GM12878 (cell line): Measurements from ENCODE around the gene ST6GALNAC3.

ENCODE experiments used
- CREB1 ChIP-seq: IDR thresholded peaks from 2 replicates; pipeline ENCODE4 v1.6.1; 2012; ENCODE audit warnings: low read depth, mild to moderate bottlenecking, inconsistent platforms
- GABPA ChIP-seq: IDR thresholded peaks from 2 replicates; pipeline ENCODE4 v1.6.1; 2014; ENCODE audit warnings: antibody characterized with exemption, low read depth, mild to moderate bottlenecking, inconsistent platforms
- ZBTB40 ChIP-seq: fragments of 450-650 bp; IDR thresholded peaks from 2 replicates; pipeline ENCODE4 v1.6.1; 2016; ENCODE audit warnings: mild to moderate bottlenecking, moderate library complexity, borderline replicate concordance
- TF ChIP-seq, protein P1 (sequence below): IDR thresholded peaks from 2 replicates; pipeline ENCODE4 v1.6.1; 2011; ENCODE audit warnings: low read depth, low read length, improper control_type of control experiment, borderline replicate concordance
- TF ChIP-seq, protein P2 (sequence below), 3 experiments: IDR thresholded peaks in 2 of 3; conservative IDR thresholded peaks in 1 of 3; 2 replicates each; pipeline ENCODE4 v1.5.1; 2011; ENCODE audit warnings: low read depth in 3 of 3, low read length in 3 of 3, mild to moderate bottlenecking in 3 of 3, control low read depth in 2 of 3, moderate library complexity in 2 of 3, inconsistent platforms in 1 of 3, mixed read lengths in 1 of 3; ENCODE audit not compliant: control insufficient read depth in 2 of 3, insufficient read depth in 1 of 3; ENCODE audit errors: extremely low read depth in 1 of 3

DNA sequence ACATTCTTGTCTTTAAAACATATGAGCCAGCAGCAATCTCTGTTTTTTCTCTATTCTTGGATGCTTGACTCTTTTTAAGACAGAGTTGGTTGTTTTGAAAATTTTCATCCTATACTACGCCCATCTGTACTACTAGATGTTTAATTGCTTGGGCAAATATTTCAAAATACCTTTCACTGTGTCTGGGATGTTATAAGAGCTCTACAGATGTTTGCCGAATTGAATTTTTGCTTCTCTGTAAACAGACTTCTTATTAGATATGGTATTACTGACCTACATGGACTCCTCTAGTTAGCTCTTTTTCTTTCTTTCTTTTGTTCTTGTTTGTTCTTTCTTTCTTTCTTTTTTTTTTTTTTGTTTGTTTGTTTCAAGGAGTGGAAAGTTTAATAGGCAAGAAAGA, 345.1 kb downstream of the ST6GALNAC3 start:
- TF ChIP-seq, protein P1, sequence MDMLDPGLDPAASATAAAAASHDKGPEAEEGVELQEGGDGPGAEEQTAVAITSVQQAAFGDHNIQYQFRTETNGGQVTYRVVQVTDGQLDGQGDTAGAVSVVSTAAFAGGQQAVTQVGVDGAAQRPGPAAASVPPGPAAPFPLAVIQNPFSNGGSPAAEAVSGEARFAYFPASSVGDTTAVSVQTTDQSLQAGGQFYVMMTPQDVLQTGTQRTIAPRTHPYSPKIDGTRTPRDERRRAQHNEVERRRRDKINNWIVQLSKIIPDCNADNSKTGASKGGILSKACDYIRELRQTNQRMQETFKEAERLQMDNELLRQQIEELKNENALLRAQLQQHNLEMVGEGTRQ: no peak
- TF ChIP-seq GABPA: no peak
- TF ChIP-seq, protein P2, sequence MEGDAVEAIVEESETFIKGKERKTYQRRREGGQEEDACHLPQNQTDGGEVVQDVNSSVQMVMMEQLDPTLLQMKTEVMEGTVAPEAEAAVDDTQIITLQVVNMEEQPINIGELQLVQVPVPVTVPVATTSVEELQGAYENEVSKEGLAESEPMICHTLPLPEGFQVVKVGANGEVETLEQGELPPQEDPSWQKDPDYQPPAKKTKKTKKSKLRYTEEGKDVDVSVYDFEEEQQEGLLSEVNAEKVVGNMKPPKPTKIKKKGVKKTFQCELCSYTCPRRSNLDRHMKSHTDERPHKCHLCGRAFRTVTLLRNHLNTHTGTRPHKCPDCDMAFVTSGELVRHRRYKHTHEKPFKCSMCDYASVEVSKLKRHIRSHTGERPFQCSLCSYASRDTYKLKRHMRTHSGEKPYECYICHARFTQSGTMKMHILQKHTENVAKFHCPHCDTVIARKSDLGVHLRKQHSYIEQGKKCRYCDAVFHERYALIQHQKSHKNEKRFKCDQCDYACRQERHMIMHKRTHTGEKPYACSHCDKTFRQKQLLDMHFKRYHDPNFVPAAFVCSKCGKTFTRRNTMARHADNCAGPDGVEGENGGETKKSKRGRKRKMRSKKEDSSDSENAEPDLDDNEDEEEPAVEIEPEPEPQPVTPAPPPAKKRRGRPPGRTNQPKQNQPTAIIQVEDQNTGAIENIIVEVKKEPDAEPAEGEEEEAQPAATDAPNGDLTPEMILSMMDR (IDR thresholded peaks at IDR 0.05 in 2 of 3, conservative IDR thresholded peaks at IDR 0.05 in 1 of 3; ENCODE audit: control insufficient read depth in 2 of 3, extremely low read depth in 1 of 3, insufficient read depth in 1 of 3, low read depth in 3 of 3, low read length in 3 of 3): no peak
- TF ChIP-seq ZBTB40: no peak
- TF ChIP-seq CREB1: no peak
